Measurements from ENCODE around the gene ACSBG1.

The ACSBG1 gene

GRCh38 chr15:78264304-78265136 lies 30.2 kb upstream of the ACSBG1 start, which contains the start of gene DNAJA4:
Gene DNAJA4 (plus strand): TSS chr15:78264562. CDS start chr15:78264764, 202 bp downstream.
- Histone ChIP-seq H3K27ac (replicated peaks; ENCODE audit: low read length) (no peak within 1 kb of the TSS), H3K4ac (ENCODE audit: low read length) (no peak within 1 kb of the TSS), H3K18ac (ENCODE audit: low read length) (no peak within 1 kb of the TSS), H2AFZ (ENCODE audit: low read length) (no peak within 1 kb of the TSS), H3K23ac (ENCODE audit: low read depth, low read length, poor library complexity) (peak within 1 kb of the TSS; percentile 29), H3K27me3 (ENCODE audit: control insufficient read depth in 3 of 3, insufficient read depth in 3 of 3, low read depth in 1 of 3, low read length in 3 of 3) (peaks cover 0 to 19% (median 7%) of the 10 kb centered on the region in 3 experiments), H3K4me3 (ENCODE audit: low read length in 2 of 2) (no peak within 1 kb of the TSS), H3K14ac (ENCODE audit: low read length) (peak within 1 kb of the TSS; percentile 40), H2BK12ac (ENCODE audit: low read length) (peak within 1 kb of the TSS; percentile 42), H4K8ac (ENCODE audit: low read depth, low read length) (no peak within 1 kb of the TSS), H2BK5ac (ENCODE audit: low read length) (no peak within 1 kb of the TSS), H3K9me3 (replicated peaks in 1 of 2; ENCODE audit: control insufficient read depth in 2 of 2, insufficient read depth in 1 of 2, low read depth in 1 of 2, low read length in 2 of 2) (no peaks in the 10 kb centered on the region), H2AK5ac (ENCODE audit: low read depth, low read length) (peak within 1 kb of the TSS; percentile 19), H2BK120ac (ENCODE audit: low read depth, low read length) (no peak within 1 kb of the TSS), H3K4me2 (ENCODE audit: insufficient read depth, low read length, poor library complexity, severe bottlenecking) (no peak within 1 kb of the TSS), H3K4me1 (ENCODE audit: control insufficient read depth in 2 of 2, insufficient read depth in 1 of 2, low read depth in 1 of 2, low read length in 2 of 2) (peaks cover 0 to 4% of the 10 kb centered on the region in 2 donors), H3K36me3 (replicated peaks in 1 of 2; ENCODE audit: control insufficient read depth in 2 of 2, insufficient read depth in 2 of 2, low read length in 2 of 2) (no peaks in the 10 kb centered on the region), H3K79me1 (ENCODE audit: low read depth, low read length) (no peaks in the 10 kb centered on the region), H4K91ac (ENCODE audit: low read depth, low read length, poor library complexity) (no peak within 1 kb of the TSS), H3K9ac (ENCODE audit: low read depth, low read length, poor library complexity) (peak within 1 kb of the TSS; percentile 27), H2BK15ac (ENCODE audit: low read length) (peak within 1 kb of the TSS; percentile 15)
- no peak for DNase-seq (ENCODE audit: low spot score)
- WGBS, 2 donors (ENCODE audit: extremely low coverage in 2 of 2, insufficient read length in 2 of 2, insufficient replicate concordance in 1 of 2): no CpG with 5 or more reads among the region's 107 CpGs

- Histone ChIP-seq H3K23ac (ENCODE audit: low read depth, low read length, poor library complexity) (peak overlapping the region; percentile 21), H2AK5ac (ENCODE audit: low read depth, low read length) (peak overlapping the region; percentile 19), H3K9me3 (replicated peaks in 1 of 2; ENCODE audit: control insufficient read depth in 2 of 2, insufficient read depth in 1 of 2, low read depth in 1 of 2, low read length in 2 of 2) (no peaks in the 10 kb centered on the region), H2BK12ac (ENCODE audit: low read length) (peak overlapping the region; percentile 42), H4K91ac (ENCODE audit: low read depth, low read length, poor library complexity) (no peak overlapping the region), H3K4me3 (ENCODE audit: low read length in 2 of 2) (no peak overlapping the region), H2BK120ac (ENCODE audit: low read depth, low read length) (no peak overlapping the region), H4K8ac (ENCODE audit: low read depth, low read length) (no peak overlapping the region), H3K14ac (ENCODE audit: low read length) (no peak overlapping the region), H3K36me3 (replicated peaks in 1 of 2; ENCODE audit: control insufficient read depth in 2 of 2, insufficient read depth in 2 of 2, low read length in 2 of 2) (no peaks in the 10 kb centered on the region), H3K4ac (ENCODE audit: low read length) (no peak overlapping the region), H3K27ac (replicated peaks; ENCODE audit: low read length) (no peak overlapping the region), H3K27me3 (ENCODE audit: control insufficient read depth in 3 of 3, insufficient read depth in 3 of 3, low read depth in 1 of 3, low read length in 3 of 3) (peaks cover 0 to 19% (median 7%) of the 10 kb centered on the region in 3 experiments), H3K18ac (ENCODE audit: low read length) (no peak overlapping the region), H3K9ac (ENCODE audit: low read depth, low read length, poor library complexity) (no peak overlapping the region), H3K4me2 (ENCODE audit: insufficient read depth, low read length, poor library complexity, severe bottlenecking) (no peak overlapping the region), H2BK5ac (ENCODE audit: low read length) (no peak overlapping the region), H2AFZ (ENCODE audit: low read length) (no peak overlapping the region), H3K79me1 (ENCODE audit: low read depth, low read length) (no peaks in the 10 kb centered on the region), H3K4me1 (ENCODE audit: control insufficient read depth in 2 of 2, insufficient read depth in 1 of 2, low read depth in 1 of 2, low read length in 2 of 2) (peaks cover 0 to 4% of the 10 kb centered on the region in 2 donors), H2BK15ac (ENCODE audit: low read length) (no peak overlapping the region)
- DNase-seq (ENCODE audit: low spot score): no peak
- no CpG with 5 or more reads among the region's 23 CpGs for WGBS, 2 donors (ENCODE audit: extremely low coverage in 2 of 2, insufficient read length in 2 of 2, insufficient replicate concordance in 1 of 2)
Observed at GRCh38 chr15:78263907-78264303, 29.5 kb upstream of the ACSBG1 start.

- H3K27ac ChIP-seq (replicated peaks; ENCODE audit: low read length): no peak overlapping the region
- no peak overlapping the region for H4K8ac ChIP-seq (ENCODE audit: low read depth, low read length)
- H2BK15ac ChIP-seq (ENCODE audit: low read length): peak overlapping the region; percentile 15
- peak overlapping the region; percentile 21 for H3K23ac ChIP-seq (ENCODE audit: low read depth, low read length, poor library complexity)
- no peak overlapping the region for H3K4me2 ChIP-seq (ENCODE audit: insufficient read depth, low read length, poor library complexity, severe bottlenecking)
- H3K14ac ChIP-seq (ENCODE audit: low read length): peak overlapping the region; percentile 40
- H2AFZ ChIP-seq (ENCODE audit: low read length): no peak overlapping the region
- H3K4me1 ChIP-seq (ENCODE audit: control insufficient read depth in 2 of 2, insufficient read depth in 1 of 2, low read depth in 1 of 2, low read length in 2 of 2): peaks cover 0 to 4% of the 10 kb centered on the region in 2 donors
- no peak overlapping the region for H2BK5ac ChIP-seq (ENCODE audit: low read length)
- H3K79me1 ChIP-seq (ENCODE audit: low read depth, low read length): no peaks in the 10 kb centered on the region
- no peak overlapping the region for H4K91ac ChIP-seq (ENCODE audit: low read depth, low read length, poor library complexity)
- peak overlapping the region; percentile 27 for H3K9ac ChIP-seq (ENCODE audit: low read depth, low read length, poor library complexity)
- H3K18ac ChIP-seq (ENCODE audit: low read length): no peak overlapping the region
- H2BK12ac ChIP-seq (ENCODE audit: low read length): no peak overlapping the region
- H3K4me3 ChIP-seq (ENCODE audit: low read length in 2 of 2): no peak overlapping the region
- no peaks in the 10 kb centered on the region for H3K36me3 ChIP-seq (replicated peaks in 1 of 2; ENCODE audit: control insufficient read depth in 2 of 2, insufficient read depth in 2 of 2, low read length in 2 of 2)
- H3K4ac ChIP-seq (ENCODE audit: low read length): no peak overlapping the region
- no CpG with 5 or more reads among the region's 7 CpGs for WGBS, 2 donors (ENCODE audit: extremely low coverage in 2 of 2, insufficient read length in 2 of 2, insufficient replicate concordance in 1 of 2)
- H2BK120ac ChIP-seq (ENCODE audit: low read depth, low read length): no peak overlapping the region
- H2AK5ac ChIP-seq (ENCODE audit: low read depth, low read length): peak overlapping the region; percentile 19
- DNase-seq (ENCODE audit: low spot score): no peak
- H3K9me3 ChIP-seq (replicated peaks in 1 of 2; ENCODE audit: control insufficient read depth in 2 of 2, insufficient read depth in 1 of 2, low read depth in 1 of 2, low read length in 2 of 2): no peaks in the 10 kb centered on the region
- peaks cover 0 to 16% (median 7%) of the 10 kb centered on the region in 3 experiments for H3K27me3 ChIP-seq (ENCODE audit: control insufficient read depth in 3 of 3, insufficient read depth in 3 of 3, low read depth in 1 of 3, low read length in 3 of 3)
Observed at GRCh38 chr15:78263351-78263781, 29.0 kb upstream of the ACSBG1 start.

GRCh38 chr15:78261062-78261461 lies 26.7 kb upstream of the ACSBG1 start:
- Histone ChIP-seq H3K4me2 (ENCODE audit: insufficient read depth, low read length, poor library complexity, severe bottlenecking) (no peak overlapping the region), H2BK12ac (ENCODE audit: low read length) (no peak overlapping the region), H2BK15ac (ENCODE audit: low read length) (no peak overlapping the region), H2AFZ (ENCODE audit: low read length) (peak overlapping the region; percentile 88), H3K4me1 (ENCODE audit: control insufficient read depth in 2 of 2, insufficient read depth in 1 of 2, low read depth in 1 of 2, low read length in 2 of 2) (peaks cover 0 to 4% of the 10 kb centered on the region in 2 donors), H3K27me3 (ENCODE audit: control insufficient read depth in 3 of 3, insufficient read depth in 3 of 3, low read depth in 1 of 3, low read length in 3 of 3) (peaks cover 0 to 12% (median 7%) of the 10 kb centered on the region in 3 experiments), H3K79me1 (ENCODE audit: low read depth, low read length) (no peaks in the 10 kb centered on the region), H3K27ac (replicated peaks; ENCODE audit: low read length) (no peak overlapping the region), H4K91ac (ENCODE audit: low read depth, low read length, poor library complexity) (no peak overlapping the region), H3K18ac (ENCODE audit: low read length) (no peak overlapping the region), H3K36me3 (replicated peaks in 1 of 2; ENCODE audit: control insufficient read depth in 2 of 2, insufficient read depth in 2 of 2, low read length in 2 of 2) (no peaks in the 10 kb centered on the region), H3K9ac (ENCODE audit: low read depth, low read length, poor library complexity) (no peak overlapping the region), H2AK5ac (ENCODE audit: low read depth, low read length) (no peak overlapping the region), H3K4me3 (ENCODE audit: low read length in 2 of 2) (no peak overlapping the region), H3K9me3 (replicated peaks in 1 of 2; ENCODE audit: control insufficient read depth in 2 of 2, insufficient read depth in 1 of 2, low read depth in 1 of 2, low read length in 2 of 2) (no peaks in the 10 kb centered on the region), H4K8ac (ENCODE audit: low read depth, low read length) (no peak overlapping the region), H3K23ac (ENCODE audit: low read depth, low read length, poor library complexity) (no peak overlapping the region), H2BK120ac (ENCODE audit: low read depth, low read length) (no peak overlapping the region), H2BK5ac (ENCODE audit: low read length) (no peak overlapping the region), H3K4ac (ENCODE audit: low read length) (no peak overlapping the region), H3K14ac (ENCODE audit: low read length) (no peak overlapping the region)
- no CpG with 5 or more reads among the region's 3 CpGs for WGBS, 2 donors (ENCODE audit: extremely low coverage in 2 of 2, insufficient read length in 2 of 2, insufficient replicate concordance in 1 of 2)
- no peak for DNase-seq (ENCODE audit: low spot score)

Measured in neuronal stem cell (in vitro differentiated cells).